Nephron progenitor cell (in vitro differentiated cells): ENCODE data around the gene SLC47A2.

Source experiments
- DNase-seq: peaks from one replicate; pipeline ENCODE4 v3.0.0; 2021
- H3K27ac Mint-ChIP-seq: 2 replicates; pipeline ENCODE4 v1.8.0; 2021; ENCODE audit warnings: mild to moderate bottlenecking, moderate library complexity, mixed read lengths
- H3K27me3 Mint-ChIP-seq: 2 replicates; pipeline ENCODE4 v1.8.0; 2021; ENCODE audit warnings: mild to moderate bottlenecking, low read depth, mixed read lengths; ENCODE audit not compliant: poor library complexity
- H3K36me3 Mint-ChIP-seq: 2 replicates; pipeline ENCODE4 v1.8.0; 2021; ENCODE audit warnings: low read depth, mixed read lengths
- H3K4me1 Mint-ChIP-seq: 2 replicates; pipeline ENCODE4 v1.8.0; 2021; ENCODE audit warnings: mixed read lengths
- H3K4me3 Mint-ChIP-seq: 2 replicates; pipeline ENCODE4 v1.8.0; 2021; ENCODE audit warnings: mild to moderate bottlenecking, moderate library complexity, mixed read lengths
- H3K9me3 Mint-ChIP-seq: 2 replicates; pipeline ENCODE4 v1.8.0; 2021; ENCODE audit warnings: mild to moderate bottlenecking, moderate library complexity, mixed read lengths
- TF ChIP-seq, protein P1 (sequence below): fragments of 200-600 bp; sonication (generic); IDR thresholded peaks from 2 replicates; pipeline ENCODE4 v1.5.0; 2021; ENCODE audit warnings: antibody characterized with exemption

Gene SLC47A2

GRCh38 chr17:19759568-19760549 lies 43.5 kb upstream of the SLC47A2 start:
- Mint-ChIP-seq H3K9me3 (peaks cover 5% of the 10 kb centered on the region), H3K4me1 (peaks cover 26% of the 10 kb centered on the region), H3K36me3 (no peaks in the 10 kb centered on the region), H3K4me3 (no peak overlapping the region), H3K27me3 (peaks cover 17% of the 10 kb centered on the region), H3K27ac (no peak overlapping the region)
- DNase-seq, result no peak
- TF ChIP-seq, protein P1, sequence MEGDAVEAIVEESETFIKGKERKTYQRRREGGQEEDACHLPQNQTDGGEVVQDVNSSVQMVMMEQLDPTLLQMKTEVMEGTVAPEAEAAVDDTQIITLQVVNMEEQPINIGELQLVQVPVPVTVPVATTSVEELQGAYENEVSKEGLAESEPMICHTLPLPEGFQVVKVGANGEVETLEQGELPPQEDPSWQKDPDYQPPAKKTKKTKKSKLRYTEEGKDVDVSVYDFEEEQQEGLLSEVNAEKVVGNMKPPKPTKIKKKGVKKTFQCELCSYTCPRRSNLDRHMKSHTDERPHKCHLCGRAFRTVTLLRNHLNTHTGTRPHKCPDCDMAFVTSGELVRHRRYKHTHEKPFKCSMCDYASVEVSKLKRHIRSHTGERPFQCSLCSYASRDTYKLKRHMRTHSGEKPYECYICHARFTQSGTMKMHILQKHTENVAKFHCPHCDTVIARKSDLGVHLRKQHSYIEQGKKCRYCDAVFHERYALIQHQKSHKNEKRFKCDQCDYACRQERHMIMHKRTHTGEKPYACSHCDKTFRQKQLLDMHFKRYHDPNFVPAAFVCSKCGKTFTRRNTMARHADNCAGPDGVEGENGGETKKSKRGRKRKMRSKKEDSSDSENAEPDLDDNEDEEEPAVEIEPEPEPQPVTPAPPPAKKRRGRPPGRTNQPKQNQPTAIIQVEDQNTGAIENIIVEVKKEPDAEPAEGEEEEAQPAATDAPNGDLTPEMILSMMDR, result no peak

DNA sequence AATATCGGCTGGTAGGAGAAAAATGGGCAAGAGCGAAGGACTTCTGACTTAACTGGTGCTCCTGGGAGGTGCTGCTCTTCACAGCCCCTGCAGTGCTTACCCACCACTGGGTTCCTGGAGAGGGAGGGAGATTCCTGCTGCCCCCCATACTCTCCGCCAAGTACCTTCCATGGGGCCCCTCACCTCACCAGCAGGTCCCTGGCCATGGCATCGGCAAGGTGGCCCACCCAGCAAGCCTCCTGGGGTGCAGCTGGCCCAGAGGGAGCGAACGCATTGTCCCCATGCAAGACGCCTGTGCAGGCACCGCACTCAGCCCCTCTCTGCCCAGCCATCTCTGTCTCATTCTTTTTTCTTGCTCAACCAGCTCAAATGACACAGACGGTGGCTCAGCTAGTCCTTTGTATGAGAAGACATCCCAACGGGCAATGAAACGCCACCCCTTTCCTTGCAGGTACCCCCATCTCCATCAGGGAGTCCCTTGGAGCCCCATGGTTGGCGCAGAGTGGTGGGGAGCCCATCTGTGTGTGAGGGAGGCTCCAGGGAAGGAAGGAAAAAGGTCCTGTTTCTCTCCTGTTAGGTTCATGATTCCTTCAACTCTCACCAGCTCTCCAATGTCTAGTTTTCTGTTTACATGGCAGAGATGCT lies 41.3 kb upstream of the SLC47A2 start:
- Mint-ChIP-seq H3K36me3 (no peaks in the 10 kb centered on the region), H3K4me1 (peaks cover 17% of the 10 kb centered on the region), H3K27me3 (peaks cover 13% of the 10 kb centered on the region), H3K4me3 (no peak overlapping the region), H3K27ac (no peak overlapping the region), H3K9me3 (peaks cover 5% of the 10 kb centered on the region)
- TF ChIP-seq, protein P1, result no peak
- DNase-seq, result no peak

- Mint-ChIP-seq H3K4me1 (peaks cover 11% of the 10 kb centered on the region), H3K27ac (no peak overlapping the region), H3K36me3 (no peaks in the 10 kb centered on the region), H3K4me3 (no peak overlapping the region), H3K9me3 (peaks cover 5% of the 10 kb centered on the region), H3K27me3 (peaks cover 12% of the 10 kb centered on the region)
- TF ChIP-seq, protein P1, result no peak
- no peak for DNase-seq
Measured at GRCh38 chr17:19756546-19756945, 40.2 kb upstream of the SLC47A2 start.

DNA sequence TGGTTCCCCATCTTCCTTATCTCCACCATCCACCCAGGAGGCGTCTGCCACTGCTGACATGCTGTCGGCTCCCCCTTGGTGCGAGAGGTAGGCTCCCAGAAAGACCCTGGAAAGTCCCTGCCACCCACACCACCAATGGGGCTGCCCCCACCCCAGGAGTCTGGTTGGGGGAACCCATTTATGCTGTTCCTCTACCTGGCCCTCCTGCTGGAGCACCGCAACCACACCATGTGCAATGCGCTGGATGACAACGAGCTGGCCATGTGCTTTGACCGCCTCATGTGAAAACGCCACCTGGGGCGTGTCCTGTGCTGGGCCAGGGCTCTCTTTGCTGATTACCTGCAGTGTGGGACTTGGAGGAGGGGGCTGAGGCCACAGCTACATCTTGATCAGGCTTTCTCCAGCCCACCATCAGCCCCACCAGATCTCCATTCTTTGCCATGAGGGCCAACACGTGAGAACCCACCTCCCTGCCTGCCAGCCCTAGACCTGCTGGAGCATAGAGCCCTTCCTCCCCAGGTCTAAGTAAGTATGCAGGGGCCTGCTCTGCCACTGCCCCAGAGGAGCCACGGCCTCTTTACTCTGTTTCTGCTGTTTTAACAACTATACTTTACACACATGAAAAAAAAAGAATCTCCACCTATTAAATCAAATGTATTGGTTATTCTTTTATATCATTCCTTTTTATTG lies 39.6 kb upstream of the SLC47A2 start:
- Mint-ChIP-seq H3K36me3 (no peaks in the 10 kb centered on the region), H3K27me3 (peaks cover 12% of the 10 kb centered on the region), H3K4me3 (no peak overlapping the region), H3K4me1 (peaks cover 10% of the 10 kb centered on the region), H3K27ac (no peak overlapping the region), H3K9me3 (peaks cover 4% of the 10 kb centered on the region)
- DNase-seq, result no peak
- TF ChIP-seq, protein P1, result no peak

DNA sequence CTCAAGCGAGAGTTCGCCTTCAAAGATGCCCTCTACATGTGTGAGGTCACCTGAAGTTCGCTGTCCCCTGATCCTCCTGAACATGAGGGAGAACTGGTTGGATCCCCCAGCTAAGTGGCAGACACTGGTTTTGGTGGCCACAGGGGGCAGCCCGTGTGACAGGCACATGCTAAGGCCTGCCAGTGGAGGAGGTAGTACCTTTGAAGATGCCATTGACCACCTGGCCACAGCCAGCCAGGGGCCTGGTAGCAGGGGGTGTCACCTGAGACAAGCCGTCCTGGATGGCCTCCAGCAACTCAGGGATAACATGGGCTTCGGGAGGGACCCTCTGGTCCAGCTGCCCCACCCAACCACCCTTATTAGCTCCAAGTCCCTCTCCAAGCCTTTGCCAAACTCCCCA lies 39.0 kb upstream of the SLC47A2 start:
- Mint-ChIP-seq H3K27ac (no peak overlapping the region), H3K9me3 (no peaks in the 10 kb centered on the region), H3K4me3 (no peak overlapping the region), H3K4me1 (peaks cover 10% of the 10 kb centered on the region), H3K27me3 (peaks cover 15% of the 10 kb centered on the region), H3K36me3 (no peaks in the 10 kb centered on the region)
- no peak for DNase-seq
- TF ChIP-seq, protein P1, result no peak
